ENCODE results near the gene AHSP.
A peak's percentile ranks its signal among the peaks of the same experiment; 100 is the strongest.
"Not testable (repeated sequence)": the region's sequence is repeated elsewhere in the genome, so short reads cannot be mapped to it uniquely, and the experiment has no call there.

The AHSP gene, protein sequence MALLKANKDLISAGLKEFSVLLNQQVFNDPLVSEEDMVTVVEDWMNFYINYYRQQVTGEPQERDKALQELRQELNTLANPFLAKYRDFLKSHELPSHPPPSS

DNA sequence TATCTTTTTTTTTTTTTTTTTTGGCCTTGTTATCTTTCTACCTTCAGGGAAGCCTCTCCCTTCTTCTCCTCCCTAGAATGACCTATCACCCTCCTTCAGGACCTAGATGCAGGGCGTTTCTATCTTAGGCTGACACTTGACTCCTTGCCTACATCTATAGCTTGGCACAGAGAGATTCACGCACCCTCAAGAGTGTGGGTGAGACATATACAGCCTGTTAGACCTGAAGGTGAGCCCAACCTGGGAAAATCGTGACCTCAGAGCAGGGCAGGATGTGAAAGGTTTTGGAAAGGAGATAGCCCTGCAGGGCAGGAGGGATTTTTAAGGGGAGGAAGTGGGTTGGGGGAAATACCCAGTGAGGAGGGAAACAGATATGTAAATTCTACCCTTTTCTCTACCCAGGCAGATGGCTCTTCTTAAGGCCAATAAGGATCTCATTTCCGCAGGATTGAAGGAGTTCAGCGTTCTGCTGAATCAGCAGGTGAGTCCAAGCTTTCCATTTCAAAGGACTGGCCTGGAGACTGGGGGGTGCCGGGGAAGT is at the start of gene AHSP:
AHSP (plus strand) TSS at position 167 of the 541 bp plus-strand sequence; CDS start at position 407, 240 bp downstream.
- no peak for DNase-seq

- no peak for DNase-seq
These were observed 48.7 kb upstream of the AHSP start for GRCh38 chr16:31478956-31479355.

GRCh38 chr16:31479751-31480150 is 47.9 kb upstream of the AHSP start:
- no peak for DNase-seq

- no peak for DNase-seq
These were observed 46.7 kb upstream of the AHSP start for GRCh38 chr16:31480851-31481536.

DNA sequence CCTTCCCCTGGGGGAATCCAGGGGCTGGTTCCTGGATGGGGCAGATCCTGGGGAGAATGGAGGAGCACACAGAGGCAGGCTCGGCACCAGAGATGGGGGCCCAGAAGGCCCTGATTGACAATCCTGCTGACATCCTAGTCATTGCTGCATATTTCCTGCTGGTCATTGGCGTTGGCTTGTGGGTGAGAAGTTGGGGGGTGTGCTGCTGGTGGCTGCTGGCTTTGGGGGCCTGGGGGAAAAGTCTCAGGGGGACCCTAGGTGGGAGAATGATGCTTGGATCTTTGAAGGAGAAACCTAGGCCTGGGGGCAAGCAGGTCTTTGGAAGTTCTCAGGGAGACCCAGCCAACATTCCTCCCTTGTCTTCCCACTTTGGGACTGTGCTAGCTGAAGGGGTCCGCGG is 44.6 kb upstream of the AHSP start, which contains the start of gene SLC5A2:
SLC5A2 (plus strand) TSS at position 43 of the 400 bp plus-strand sequence; CDS start at position 57, 14 bp downstream.
- DNase-seq: no peak

DNA sequence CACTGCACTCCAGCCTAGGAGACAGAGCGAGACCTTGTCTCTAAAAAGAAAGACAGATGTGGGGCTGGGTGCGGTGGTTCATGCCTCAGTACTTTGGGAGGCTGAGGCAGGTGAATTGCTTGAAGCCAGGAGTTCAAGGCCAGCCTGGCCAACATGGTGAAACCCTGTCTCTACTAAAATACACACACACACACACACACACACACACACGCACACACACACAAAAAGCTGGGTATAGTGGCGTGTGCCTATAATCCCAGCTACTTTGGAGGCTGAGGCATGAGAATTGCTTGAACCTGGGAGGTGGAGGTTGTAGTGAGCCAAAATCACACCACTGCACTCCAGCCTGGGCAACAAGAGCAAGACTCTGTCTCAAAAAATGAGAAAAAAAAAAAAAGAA is 43.7 kb upstream of the AHSP start:
- DNase-seq: not testable (repeated sequence)

GRCh38 chr16:31484491-31485171 is 43.1 kb upstream of the AHSP start:
- DNase-seq: no peak

DNA sequence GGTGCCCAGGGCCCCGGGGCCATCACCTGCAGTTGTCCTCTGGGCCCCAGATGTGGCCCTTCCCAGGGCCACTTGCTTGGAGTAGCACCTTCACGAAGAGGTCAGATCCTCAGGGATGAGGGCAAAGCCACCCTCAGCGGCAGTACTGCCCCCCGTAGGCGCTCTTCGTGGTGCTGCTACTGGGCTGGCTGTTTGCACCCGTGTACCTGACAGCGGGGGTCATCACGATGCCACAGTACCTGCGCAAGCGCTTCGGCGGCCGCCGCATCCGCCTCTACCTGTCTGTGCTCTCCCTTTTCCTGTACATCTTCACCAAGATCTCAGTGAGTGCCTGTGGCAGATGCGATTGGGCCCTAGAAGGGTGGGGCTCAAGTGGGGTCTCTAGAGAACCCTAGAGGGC is 42.1 kb upstream of the AHSP start:
- DNase-seq: no peak

DNA sequence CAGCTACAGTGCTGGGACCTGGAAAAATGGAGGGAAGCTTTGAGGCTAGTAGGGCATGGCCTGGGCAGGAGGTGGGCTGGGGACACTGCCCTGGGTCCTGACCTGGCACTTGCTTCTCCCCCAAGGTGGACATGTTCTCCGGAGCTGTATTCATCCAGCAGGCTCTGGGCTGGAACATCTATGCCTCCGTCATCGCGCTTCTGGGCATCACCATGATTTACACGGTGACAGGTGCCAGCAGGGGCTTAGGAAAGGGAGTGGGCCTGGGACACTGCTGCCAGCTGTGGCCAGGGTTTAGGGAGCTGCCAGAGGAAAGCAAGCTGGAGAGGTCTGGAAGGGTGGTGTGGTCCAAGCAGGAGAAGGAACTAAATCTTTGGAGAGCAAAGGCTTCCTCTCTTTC is 41.7 kb upstream of the AHSP start:
- no peak for DNase-seq

DNA sequence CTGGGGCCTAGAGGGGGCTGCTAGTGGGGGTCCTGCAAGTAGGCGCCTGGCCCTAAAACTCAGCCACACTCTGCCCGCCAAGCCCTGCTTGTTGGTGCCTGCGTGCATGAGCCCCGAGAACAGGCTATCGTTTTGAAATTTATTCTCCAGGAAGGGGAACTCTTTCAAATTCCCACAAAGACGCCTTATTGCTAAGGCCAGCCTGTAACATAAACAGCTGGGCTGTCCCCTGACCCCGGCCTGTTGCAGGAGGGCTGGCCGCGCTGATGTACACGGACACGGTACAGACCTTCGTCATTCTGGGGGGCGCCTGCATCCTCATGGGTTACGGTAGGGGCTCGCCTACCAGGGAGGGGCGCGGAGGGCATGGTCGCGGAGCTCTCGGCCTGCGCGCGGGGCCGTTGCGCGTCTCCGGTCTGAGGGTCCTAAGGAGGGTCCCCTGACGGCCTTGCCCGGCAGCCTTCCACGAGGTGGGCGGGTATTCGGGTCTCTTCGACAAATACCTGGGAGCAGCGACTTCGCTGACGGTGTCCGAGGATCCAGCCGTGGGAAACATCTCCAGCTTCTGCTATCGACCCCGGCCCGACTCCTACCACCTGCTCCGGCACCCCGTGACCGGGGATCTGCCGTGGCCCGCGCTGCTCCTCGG is 40.5 kb upstream of the AHSP start:
- peak; percentile 19 to 29 for DNase-seq

- peak; percentile 49 to 61 for DNase-seq
These were observed 39.8 kb upstream of the AHSP start for GRCh38 chr16:31487720-31488467.

GRCh38 chr16:31488468-31489297 is 39.0 kb upstream of the AHSP start:
- no peak for DNase-seq

GRCh38 chr16:31489298-31489564 is 38.5 kb upstream of the AHSP start:
- no peak for DNase-seq

- DNase-seq: no peak
These were observed 37.8 kb upstream of the AHSP start for GRCh38 chr16:31489616-31490584.

DNA sequence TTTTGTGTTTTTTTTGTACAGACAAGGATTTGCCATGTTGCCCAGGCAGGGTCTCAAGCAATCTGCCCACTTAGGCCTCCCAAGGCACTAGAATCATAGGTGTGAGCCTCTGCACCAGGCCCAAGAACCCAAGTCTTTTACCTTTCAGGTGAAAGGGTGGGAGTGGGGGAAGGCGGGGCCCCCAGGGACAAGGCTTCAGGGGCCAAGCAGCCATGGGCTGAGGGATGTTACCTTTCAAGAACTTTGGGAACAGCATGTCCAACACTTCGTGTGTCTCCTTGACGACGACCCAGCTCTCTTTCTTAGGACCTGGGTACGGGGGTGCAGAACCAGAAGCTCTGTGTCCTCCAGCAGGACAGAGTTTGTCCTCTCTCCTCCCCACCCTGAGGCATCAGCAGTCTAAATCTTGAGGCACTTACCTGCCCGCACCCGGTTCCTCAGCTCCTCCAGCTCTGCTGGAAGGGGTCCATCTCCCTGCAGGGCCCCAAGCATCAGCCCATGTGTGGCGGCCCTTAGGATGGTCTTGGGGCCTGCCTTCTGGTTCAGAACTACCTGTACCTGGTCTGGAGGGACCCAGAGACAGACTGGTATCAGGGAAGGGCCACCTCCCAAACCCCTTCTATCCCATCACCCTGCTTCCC is 35.8 kb upstream of the AHSP start:
- no peak for DNase-seq

- no peak for DNase-seq
These were observed 34.1 kb upstream of the AHSP start for GRCh38 chr16:31493506-31494125.

GRCh38 chr16:31496670-31497069 is 31.0 kb upstream of the AHSP start:
- DNase-seq: no peak

- DNase-seq: no peak
These were observed 29.2 kb upstream of the AHSP start for GRCh38 chr16:31498493-31498892.

DNA sequence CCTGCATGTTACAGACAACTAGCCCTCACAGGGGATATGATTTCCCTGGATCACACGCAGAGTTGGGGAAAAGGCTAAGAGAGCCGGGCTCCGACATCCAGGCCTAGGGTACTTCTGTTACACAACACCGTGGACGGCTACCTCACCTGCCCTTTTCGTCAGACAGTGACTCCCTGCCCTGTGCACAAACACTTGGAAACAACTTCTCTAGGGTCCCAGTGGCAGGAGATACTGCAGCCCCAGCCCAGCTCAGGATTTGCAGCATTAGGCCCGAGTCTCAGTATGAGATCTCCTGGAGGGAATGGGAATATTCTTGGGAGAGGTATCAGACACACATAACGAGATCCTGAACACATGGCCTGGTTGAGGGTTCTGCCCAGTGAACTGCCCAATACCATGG is 27.8 kb upstream of the AHSP start:
- no peak for DNase-seq

All from AML-193 (cell line).